K562 (cell line): Measurements from ENCODE around the gene HYAL1. TPM values are rescaled to one million over a fixed set of nuclear protein-coding genes. Genes with fewer than 3 reads are reported as not detected.

Source experiments
- ETV6 ChIP-seq, 3 experiments: fragments of 150-350 bp in 1 of 3; sonication (generic) in 1 of 3; formaldehyde crosslinking in 1 of 3; IDR thresholded peaks; 2 replicates each; pipeline versions ENCODE4 v1.6.1 to v1.8.0; 2014 to 2022; ENCODE audit warnings: borderline replicate concordance in 2 of 3, low read depth in 2 of 3, antibody characterized with exemption in 1 of 3, low read length in 1 of 3, mild to moderate bottlenecking in 1 of 3, missing genetic modification reagents in 1 of 3
- FOXJ2 ChIP-seq: fragments of 200-800 bp; sonication (Bioruptor generic); IDR thresholded peaks from 2 replicates; pipeline ENCODE4 v1.6.1; 2016; ENCODE audit warnings: missing genetic modification characterization, missing compliant biosample characterization
- GTF2A2 ChIP-seq: IDR thresholded peaks from 2 replicates; pipeline ENCODE4 v1.6.1; 2016; ENCODE audit warnings: mild to moderate bottlenecking, missing genetic modification characterization, missing compliant biosample characterization
- ZBTB7A ChIP-seq: IDR thresholded peaks from 2 replicates; pipeline ENCODE4 v1.6.1; 2011; ENCODE audit warnings: low read depth, mild to moderate bottlenecking, low read length, moderate library complexity, borderline replicate concordance; ENCODE audit not compliant: control insufficient read depth
- ZNF277 ChIP-seq: fragments of 250-450 bp; sonication (Bioruptor Pico); IDR thresholded peaks from 2 replicates; pipeline ENCODE4 v1.8.0; 2022; ENCODE audit warnings: inconsistent platforms, mild to moderate bottlenecking, moderate library complexity, borderline replicate concordance
- ZNF3 ChIP-seq: fragments of 250-450 bp; sonication (Bioruptor Pico); IDR thresholded peaks from 2 replicates; pipeline ENCODE4 v1.5.0; 2021; ENCODE audit warnings: mild to moderate bottlenecking, moderate library complexity
- ZNF57 ChIP-seq: fragments of 450-650 bp; formaldehyde crosslinking; IDR thresholded peaks from 2 replicates; pipeline ENCODE4 v1.4.0; 2020; ENCODE audit warnings: mild to moderate bottlenecking, moderate library complexity
- polyA plus RNA-seq, 8 experiments: library from polyadenylated mRNA; depleted of rRNA in 4 of 8; stranded (reverse) in 5 of 8; unstranded in 3 of 8; fragments of >200 nt; fragmentation: Nextera tagmentation in 2 of 8; fragmentation: Illumina TruSeq in 1 of 8; extraction: Ambion mirVana in 2 of 8; extraction: Trizol in 1 of 8; gene quantifications; 2 replicates each; pipeline versions ENCODE4 v1.2.1 to v1.2.3, GENCODE V29; 2011 to 2014; ENCODE audit warnings: inconsistent platforms in 1 of 8, missing spikeins in 1 of 8
- total RNA-seq, 7 experiments: library from RNA; depleted of rRNA in 6 of 7; stranded (reverse); fragments of >200 nt in 6 of 7; fragmentation: Illumina TruSeq in 2 of 7; extraction: Trizol in 2 of 7; gene quantifications; 2 replicates each; pipeline versions ENCODE4 v1.2.1 to v1.2.3, GENCODE V29; 2011 to 2021; ENCODE audit warnings: low replicate concordance in 1 of 7

The HYAL1 gene
- total and polyA plus RNA-seq, 9 of the 15 experiments (the other 6 are each of a cell fraction or from before 2014, with no cell fraction given), result 1.4 to 8.5 (median 4.7) TPM

GRCh38 chr3:50275996-50276761 is 27.2 kb downstream of the HYAL1 start (continued):
- TF ChIP-seq ZNF277 (CRISPR knock-in tag), result no peak
- no peak for TF ChIP-seq ZNF3 (CRISPR knock-in tag)
- no peak for TF ChIP-seq ZBTB7A
- TF ChIP-seq GTF2A2 (tag), result no peak
- no peak for TF ChIP-seq ZNF57 (CRISPR knock-in tag)
- no peak for TF ChIP-seq FOXJ2 (tag)
- no peak for TF ChIP-seq ETV6 (IDR thresholded peaks at IDR 0.05; ENCODE audit: borderline replicate concordance in 1 of 2, low read depth in 2 of 2, low read length in 1 of 2)
- TF ChIP-seq ETV6 (CRISPR knock-in tag; IDR thresholded peaks at IDR 0.05; ENCODE audit: borderline replicate concordance), result no peak
